IPS-18c (cell line): ENCODE results near the gene DEFB116.
"Not testable (repeated sequence)": the region's sequence is repeated elsewhere in the genome, so short reads cannot be mapped to it uniquely, and the experiment has no call there.

ENCODE experiments used
- H3K4me3 ChIP-seq: 2 replicates; pipeline ENCODE4 v1.7.0; 2013; ENCODE audit warnings: low read depth, mild to moderate bottlenecking, low read length, moderate library complexity; ENCODE audit not compliant: insufficient read depth
- H3K9me3 ChIP-seq: one replicate; pipeline ENCODE4 v1.6.1; 2013; ENCODE audit warnings: mild to moderate bottlenecking, low read length, moderate library complexity; ENCODE audit not compliant: control insufficient read depth, insufficient read depth

DEFB116 gene, protein sequence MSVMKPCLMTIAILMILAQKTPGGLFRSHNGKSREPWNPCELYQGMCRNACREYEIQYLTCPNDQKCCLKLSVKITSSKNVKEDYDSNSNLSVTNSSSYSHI

GRCh38 chr20:31308535-31309162, at the start of gene DEFB116:
TSS of gene DEFB116 (minus strand) at chr20:31308585. CDS start at chr20:31308585, 0 bp downstream.
- H3K4me3 ChIP-seq, result no peak within 1 kb of the TSS
- H3K9me3 ChIP-seq, result peaks cover 9% of the 10 kb centered on the region

GRCh38 chr20:31355981-31356380, 47.6 kb upstream of the DEFB116 start:
- peaks cover 5% of the 10 kb centered on the region for H3K9me3 ChIP-seq
- no peak overlapping the region for H3K4me3 ChIP-seq

DNA sequence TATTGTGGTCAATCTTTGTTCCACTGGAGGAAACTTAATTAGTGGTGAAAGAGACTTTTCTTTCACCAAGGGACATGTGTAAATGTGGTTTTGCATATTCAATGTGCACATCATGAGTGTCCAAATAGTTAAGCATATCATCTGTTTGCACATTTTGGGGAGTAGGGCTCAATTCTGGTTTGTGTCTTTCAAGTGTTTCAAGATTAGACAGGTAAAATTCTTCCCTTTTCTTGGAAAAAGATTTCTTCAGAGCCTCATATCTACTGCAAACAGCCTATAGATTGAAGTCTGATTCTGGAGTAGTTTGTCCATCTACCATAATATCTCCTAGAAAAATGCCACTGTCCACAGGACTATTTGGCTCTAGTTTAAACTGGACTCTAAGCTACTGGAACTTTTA, 33.1 kb upstream of the DEFB116 start:
- peaks cover 7% of the 10 kb centered on the region for H3K9me3 ChIP-seq
- no peak overlapping the region for H3K4me3 ChIP-seq

GRCh38 chr20:31330893-31331292, 22.5 kb upstream of the DEFB116 start:
- Histone ChIP-seq H3K9me3 (peaks cover 15% of the 10 kb centered on the region), H3K4me3 (no peak overlapping the region)

GRCh38 chr20:31322504-31322903, 14.1 kb upstream of the DEFB116 start:
- no peak overlapping the region for H3K4me3 ChIP-seq

GRCh38 chr20:31284964-31285363, 23.4 kb downstream of the DEFB116 start:
- not testable (repeated sequence) for H3K4me3 ChIP-seq, H3K9me3 ChIP-seq

More at GRCh38 chr20:31322504-31322903, 14.1 kb upstream of the DEFB116 start:
- H3K9me3 ChIP-seq, result peaks cover 10% of the 10 kb centered on the region

GRCh38 chr20:31278178-31278577, 30.2 kb downstream of the DEFB116 start:
- Histone ChIP-seq H3K9me3 (peaks cover 36% of the 10 kb centered on the region), H3K4me3 (peak overlapping the region; percentile 0; the same call in 1 of the 2 replicates)

- peaks cover 32% of the 10 kb centered on the region for H3K9me3 ChIP-seq
Measured at GRCh38 chr20:31274441-31274840, 33.9 kb downstream of the DEFB116 start.

GRCh38 chr20:31260326-31260932, 48.0 kb downstream of the DEFB116 start:
- Histone ChIP-seq H3K4me3 (no peak overlapping the region), H3K9me3 (peaks cover 17% of the 10 kb centered on the region)

More at GRCh38 chr20:31274441-31274840, 33.9 kb downstream of the DEFB116 start:
- no peak overlapping the region for H3K4me3 ChIP-seq

DNA sequence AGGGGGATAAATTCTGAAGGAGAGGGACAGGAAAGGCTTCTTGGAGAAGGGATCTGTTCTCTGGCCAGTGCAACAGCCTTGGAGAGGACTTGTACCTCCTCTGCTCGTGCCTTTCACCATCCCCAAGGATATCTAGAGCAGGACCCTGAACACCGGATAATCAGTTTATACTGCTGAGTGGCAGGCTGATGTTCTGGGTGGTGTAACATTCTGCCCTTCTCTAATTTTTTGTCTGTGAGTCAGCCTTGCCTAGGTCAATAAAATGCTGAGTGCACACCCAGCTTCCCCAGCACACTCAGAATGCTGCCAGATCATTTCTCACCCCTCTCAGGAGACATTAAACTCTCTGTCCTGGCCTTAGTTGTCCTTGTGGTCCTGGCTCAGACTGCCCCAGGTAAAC, 51.0 kb downstream of the DEFB116 start, which contains the start of gene DEFB115:
TSS of gene DEFB115 (plus strand) at position 301 of the 400 bp plus-strand sequence. CDS start at position 301, 0 bp downstream.
- H3K9me3 ChIP-seq, result peaks cover 17% of the 10 kb centered on the region
- H3K4me3 ChIP-seq, result no peak within 1 kb of the TSS; the same call in 1 of the 2 replicates

DNA sequence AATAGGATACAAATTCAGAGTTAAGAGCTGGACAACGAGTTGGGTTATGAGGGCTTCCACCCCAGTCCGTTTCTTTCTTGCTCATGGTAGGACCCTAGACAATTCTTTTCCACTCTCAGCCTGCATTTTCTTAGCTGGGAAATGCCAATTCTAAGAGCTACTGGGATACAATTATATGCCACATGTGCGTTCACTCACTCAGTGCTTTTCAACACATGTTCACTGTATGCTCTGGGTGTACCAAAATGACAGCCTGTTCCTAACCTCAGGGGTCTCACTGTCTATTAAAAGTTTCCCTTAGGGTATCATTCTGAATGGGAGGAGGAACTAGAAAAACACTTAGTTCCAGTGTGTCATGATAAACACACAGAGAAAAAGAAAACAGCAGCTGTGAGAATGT, 51.4 kb downstream of the DEFB116 start:
- no peak overlapping the region for H3K4me3 ChIP-seq
- H3K9me3 ChIP-seq, result peaks cover 17% of the 10 kb centered on the region
